ENCODE measurements around the gene NRF1. TPM values are rescaled to one million over a fixed set of nuclear protein-coding genes. Genes with fewer than 3 reads are reported as not detected.

The NRF1 gene
- total and polyA plus RNA-seq, 4 experiments from 2014 or later, result 22.8 to 40.0 (median 30.8) TPM

GRCh38 chr7:129730159-129730558, 118.6 kb downstream of the NRF1 start:
- DNase-seq, result no peak
- peaks cover 39% of the 10 kb centered on the region for H3K36me3 ChIP-seq (ENCODE audit: insufficient read depth, low read length)
- intact Hi-C loops (cut with micrococcal nuclease), result no loop called here
- H3K4me3 ChIP-seq (ENCODE audit: low read length in 2 of 2), result no peak overlapping the region
- no peak overlapping the region for H3K27ac ChIP-seq (ENCODE audit: low read depth, low read length)
- H3K4me1 Mint-ChIP-seq, result no peaks in the 10 kb centered on the region
- H3K36me3 Mint-ChIP-seq, result peaks cover 50 to 75% of the 10 kb centered on the region in 2 donors
- ChIA-PET POLR2A (ENCODE audit: partially characterized antibody) (no interaction called here), CTCF (ENCODE audit: partially characterized antibody) (no interaction called here)
- no peaks in the 10 kb centered on the region for H3K9me3 Mint-ChIP-seq
- no peaks in the 10 kb centered on the region for H3K4me1 ChIP-seq (ENCODE audit: insufficient read depth, low read length)
- no peaks in the 10 kb centered on the region for H3K27me3 ChIP-seq (ENCODE audit: insufficient read depth, low read length)
- no peak overlapping the region for H3K4me3 Mint-ChIP-seq
- no peaks in the 10 kb centered on the region for H3K9me3 ChIP-seq (ENCODE audit: control insufficient read depth in 1 of 2, low read length in 2 of 2)
- peak overlapping the region in 1 of 7 donors; percentile 26 for H3K27ac Mint-ChIP-seq
- H3K27me3 Mint-ChIP-seq, result no peaks in the 10 kb centered on the region

- Histone ChIP-seq H3K4me3 (ENCODE audit: low read length in 2 of 2) (no peak overlapping the region), H3K27ac (ENCODE audit: low read depth, low read length) (no peak overlapping the region), H3K9me3 (ENCODE audit: control insufficient read depth in 1 of 2, low read length in 2 of 2) (no peaks in the 10 kb centered on the region), H3K27me3 (ENCODE audit: insufficient read depth, low read length) (no peaks in the 10 kb centered on the region), H3K36me3 (ENCODE audit: insufficient read depth, low read length) (peaks cover 27% of the 10 kb centered on the region), H3K4me1 (ENCODE audit: insufficient read depth, low read length) (no peaks in the 10 kb centered on the region)
- CTCF ChIA-PET (ENCODE audit: partially characterized antibody), result interaction anchor here (0.7 kb wide), 1 partner anchor 91 kb away, joined by 3 read pairs; no protein-coding TSS in a partner anchor
- POLR2A ChIA-PET (ENCODE audit: partially characterized antibody), result interaction anchor here (0.6 to 0.7 kb wide), 2 partner anchors 12 to 46 kb away, joined by 3 to 4 read pairs; no protein-coding TSS in a partner anchor
- no peak overlapping the region for H3K4me3 Mint-ChIP-seq
- intact Hi-C loops (cut with micrococcal nuclease), result no loop called here
- no peaks in the 10 kb centered on the region for H3K9me3 Mint-ChIP-seq
- peaks cover 39 to 61% of the 10 kb centered on the region in 2 donors for H3K36me3 Mint-ChIP-seq
- no peaks in the 10 kb centered on the region for H3K4me1 Mint-ChIP-seq
- H3K27ac Mint-ChIP-seq, result peak overlapping the region in 1 of 7 donors; percentile 5
- H3K27me3 Mint-ChIP-seq, result no peaks in the 10 kb centered on the region
- no peak for DNase-seq
These were observed 122.9 kb downstream of the NRF1 start for GRCh38 chr7:129734400-129734799.

- H3K9me3 ChIP-seq (ENCODE audit: control insufficient read depth in 1 of 2, low read length in 2 of 2), result no peaks in the 10 kb centered on the region
- peak overlapping the region in 1 of 8 donors; percentile 10 for H3K4me3 Mint-ChIP-seq
- intact Hi-C loops (cut with micrococcal nuclease), result no loop called here
- H3K4me3 ChIP-seq (ENCODE audit: low read length in 2 of 2), result no peak overlapping the region
- POLR2A ChIA-PET (ENCODE audit: partially characterized antibody), result no interaction called here
- H3K4me1 ChIP-seq (ENCODE audit: insufficient read depth, low read length), result no peaks in the 10 kb centered on the region
- H3K36me3 Mint-ChIP-seq, result peaks cover 27 to 61% of the 10 kb centered on the region in 2 donors
- H3K27me3 ChIP-seq (ENCODE audit: insufficient read depth, low read length), result no peaks in the 10 kb centered on the region
- H3K27ac Mint-ChIP-seq, result no peak overlapping the region
- no peaks in the 10 kb centered on the region for H3K9me3 Mint-ChIP-seq
- no peak overlapping the region for H3K27ac ChIP-seq (ENCODE audit: low read depth, low read length)
- H3K27me3 Mint-ChIP-seq, result no peaks in the 10 kb centered on the region
- no peak for DNase-seq
- no peaks in the 10 kb centered on the region for H3K4me1 Mint-ChIP-seq
- CTCF ChIA-PET (ENCODE audit: partially characterized antibody), result no interaction called here
- H3K36me3 ChIP-seq (ENCODE audit: insufficient read depth, low read length), result peaks cover 12% of the 10 kb centered on the region
These were observed 127.9 kb downstream of the NRF1 start for GRCh38 chr7:129739427-129739826.

- CTCF ChIA-PET (ENCODE audit: partially characterized antibody), result no interaction called here
- peaks cover 5% of the 10 kb centered on the region for H3K36me3 ChIP-seq (ENCODE audit: insufficient read depth, low read length)
- no peak overlapping the region for H3K4me3 Mint-ChIP-seq
These were observed 129.3 kb downstream of the NRF1 start for GRCh38 chr7:129740574-129741410.

GRCh38 chr7:129741743-129742213, 130.3 kb downstream of the NRF1 start:
- POLR2A ChIA-PET (ENCODE audit: partially characterized antibody), result no interaction called here
- intact Hi-C loops (cut with micrococcal nuclease), result no loop called here
- no peak for DNase-seq
- no peaks in the 10 kb centered on the region for H3K9me3 ChIP-seq (ENCODE audit: control insufficient read depth in 1 of 2, low read length in 2 of 2)
- H3K27ac ChIP-seq (ENCODE audit: low read depth, low read length), result no peak overlapping the region
- H3K4me1 ChIP-seq (ENCODE audit: insufficient read depth, low read length), result no peaks in the 10 kb centered on the region
- H3K27me3 ChIP-seq (ENCODE audit: insufficient read depth, low read length), result no peaks in the 10 kb centered on the region
- H3K9me3 Mint-ChIP-seq, result no peaks in the 10 kb centered on the region
- no peak overlapping the region for H3K4me3 ChIP-seq (ENCODE audit: low read length in 2 of 2)
- H3K36me3 Mint-ChIP-seq, result peaks cover 32 to 66% of the 10 kb centered on the region in 2 donors
- no peaks in the 10 kb centered on the region for H3K27me3 Mint-ChIP-seq
- H3K4me1 Mint-ChIP-seq, result peaks cover 0 to 2% (median under 1%) of the 10 kb centered on the region in 4 donors
- H3K4me3 Mint-ChIP-seq, result no peak overlapping the region
- no peak overlapping the region for H3K27ac Mint-ChIP-seq
- peaks cover 5% of the 10 kb centered on the region for H3K36me3 ChIP-seq (ENCODE audit: insufficient read depth, low read length)
- CTCF ChIA-PET (ENCODE audit: partially characterized antibody), result no interaction called here

More at GRCh38 chr7:129740574-129741410, 129.3 kb downstream of the NRF1 start:
- H3K9me3 Mint-ChIP-seq, result no peaks in the 10 kb centered on the region
- DNase-seq, result no peak
- H3K4me3 ChIP-seq (ENCODE audit: low read length in 2 of 2), result no peak overlapping the region
- peaks cover 27 to 61% of the 10 kb centered on the region in 2 donors for H3K36me3 Mint-ChIP-seq
- no peaks in the 10 kb centered on the region for H3K27me3 ChIP-seq (ENCODE audit: insufficient read depth, low read length)
- no peak overlapping the region for H3K27ac ChIP-seq (ENCODE audit: low read depth, low read length)
- H3K4me1 Mint-ChIP-seq, result no peaks in the 10 kb centered on the region
- intact Hi-C loops (cut with micrococcal nuclease), result no loop called here
- POLR2A ChIA-PET (ENCODE audit: partially characterized antibody), result no interaction called here
- no peaks in the 10 kb centered on the region for H3K9me3 ChIP-seq (ENCODE audit: control insufficient read depth in 1 of 2, low read length in 2 of 2)
- H3K4me1 ChIP-seq (ENCODE audit: insufficient read depth, low read length), result no peaks in the 10 kb centered on the region
- no peaks in the 10 kb centered on the region for H3K27me3 Mint-ChIP-seq
- H3K27ac Mint-ChIP-seq, result peak overlapping the region in 2 of 7 donors; percentile 51 to 78

GRCh38 chr7:129742256-129742655, 130.7 kb downstream of the NRF1 start:
- H3K4me1 ChIP-seq (ENCODE audit: insufficient read depth, low read length), result no peaks in the 10 kb centered on the region
- CTCF ChIA-PET (ENCODE audit: partially characterized antibody), result no interaction called here
- Mint-ChIP-seq H3K27me3 (no peaks in the 10 kb centered on the region), H3K4me1 (peaks cover 0 to 2% (median under 1%) of the 10 kb centered on the region in 4 donors), H3K4me3 (no peak overlapping the region), H3K9me3 (no peaks in the 10 kb centered on the region), H3K27ac (no peak overlapping the region), H3K36me3 (peaks cover 32 to 68% of the 10 kb centered on the region in 2 donors)
- POLR2A ChIA-PET (ENCODE audit: partially characterized antibody), result no interaction called here
- DNase-seq, result no peak
- H3K27me3 ChIP-seq (ENCODE audit: insufficient read depth, low read length), result no peaks in the 10 kb centered on the region
- H3K9me3 ChIP-seq (ENCODE audit: control insufficient read depth in 1 of 2, low read length in 2 of 2), result no peaks in the 10 kb centered on the region
- intact Hi-C loops (cut with micrococcal nuclease), result no loop called here
- no peaks in the 10 kb centered on the region for H3K36me3 ChIP-seq (ENCODE audit: insufficient read depth, low read length)
- H3K4me3 ChIP-seq (ENCODE audit: low read length in 2 of 2), result no peak overlapping the region
- H3K27ac ChIP-seq (ENCODE audit: low read depth, low read length), result no peak overlapping the region

GRCh38 chr7:129746857-129747529, 135.5 kb downstream of the NRF1 start:
- no peaks in the 10 kb centered on the region for H3K36me3 ChIP-seq (ENCODE audit: insufficient read depth, low read length)
- Mint-ChIP-seq H3K9me3 (no peaks in the 10 kb centered on the region), H3K36me3 (peaks cover 50 to 61% of the 10 kb centered on the region in 2 donors), H3K4me1 (peaks cover 0 to 4% (median under 1%) of the 10 kb centered on the region in 4 donors), H3K27me3 (no peaks in the 10 kb centered on the region), H3K4me3 (no peak overlapping the region), H3K27ac (peak overlapping the region in 2 of 7 donors; percentile 0 to 22)
- H3K27ac ChIP-seq (ENCODE audit: low read depth, low read length), result no peak overlapping the region
- H3K27me3 ChIP-seq (ENCODE audit: insufficient read depth, low read length), result no peaks in the 10 kb centered on the region
- no peak overlapping the region for H3K4me3 ChIP-seq (ENCODE audit: low read length in 2 of 2)
- ChIA-PET CTCF (ENCODE audit: partially characterized antibody) (no interaction called here), POLR2A (ENCODE audit: partially characterized antibody) (no interaction called here)
- intact Hi-C loops (cut with micrococcal nuclease), result no loop called here
- H3K9me3 ChIP-seq (ENCODE audit: control insufficient read depth in 1 of 2, low read length in 2 of 2), result no peaks in the 10 kb centered on the region
- no peak for DNase-seq
- no peaks in the 10 kb centered on the region for H3K4me1 ChIP-seq (ENCODE audit: insufficient read depth, low read length)
